Stimulated activated CD8-positive, alpha-beta memory T cell treated with anti-CD3 and anti-CD28 coated beads, Interleukin-12 subunit alpha, Interleukin-12 subunit beta, amount 100 ng/mL, for 4 hours (primary cell): ENCODE measurements around the gene RIMBP3B.
"Not testable (repeated sequence)": the region's sequence is repeated elsewhere in the genome, so short reads cannot be mapped to it uniquely, and the experiment has no call there.

Source experiments
- DNase-seq: peaks from one replicate; pipeline ENCODE4 v3.0.0-alpha.2; 2020; ENCODE audit warnings: low read depth

Gene RIMBP3B, protein sequence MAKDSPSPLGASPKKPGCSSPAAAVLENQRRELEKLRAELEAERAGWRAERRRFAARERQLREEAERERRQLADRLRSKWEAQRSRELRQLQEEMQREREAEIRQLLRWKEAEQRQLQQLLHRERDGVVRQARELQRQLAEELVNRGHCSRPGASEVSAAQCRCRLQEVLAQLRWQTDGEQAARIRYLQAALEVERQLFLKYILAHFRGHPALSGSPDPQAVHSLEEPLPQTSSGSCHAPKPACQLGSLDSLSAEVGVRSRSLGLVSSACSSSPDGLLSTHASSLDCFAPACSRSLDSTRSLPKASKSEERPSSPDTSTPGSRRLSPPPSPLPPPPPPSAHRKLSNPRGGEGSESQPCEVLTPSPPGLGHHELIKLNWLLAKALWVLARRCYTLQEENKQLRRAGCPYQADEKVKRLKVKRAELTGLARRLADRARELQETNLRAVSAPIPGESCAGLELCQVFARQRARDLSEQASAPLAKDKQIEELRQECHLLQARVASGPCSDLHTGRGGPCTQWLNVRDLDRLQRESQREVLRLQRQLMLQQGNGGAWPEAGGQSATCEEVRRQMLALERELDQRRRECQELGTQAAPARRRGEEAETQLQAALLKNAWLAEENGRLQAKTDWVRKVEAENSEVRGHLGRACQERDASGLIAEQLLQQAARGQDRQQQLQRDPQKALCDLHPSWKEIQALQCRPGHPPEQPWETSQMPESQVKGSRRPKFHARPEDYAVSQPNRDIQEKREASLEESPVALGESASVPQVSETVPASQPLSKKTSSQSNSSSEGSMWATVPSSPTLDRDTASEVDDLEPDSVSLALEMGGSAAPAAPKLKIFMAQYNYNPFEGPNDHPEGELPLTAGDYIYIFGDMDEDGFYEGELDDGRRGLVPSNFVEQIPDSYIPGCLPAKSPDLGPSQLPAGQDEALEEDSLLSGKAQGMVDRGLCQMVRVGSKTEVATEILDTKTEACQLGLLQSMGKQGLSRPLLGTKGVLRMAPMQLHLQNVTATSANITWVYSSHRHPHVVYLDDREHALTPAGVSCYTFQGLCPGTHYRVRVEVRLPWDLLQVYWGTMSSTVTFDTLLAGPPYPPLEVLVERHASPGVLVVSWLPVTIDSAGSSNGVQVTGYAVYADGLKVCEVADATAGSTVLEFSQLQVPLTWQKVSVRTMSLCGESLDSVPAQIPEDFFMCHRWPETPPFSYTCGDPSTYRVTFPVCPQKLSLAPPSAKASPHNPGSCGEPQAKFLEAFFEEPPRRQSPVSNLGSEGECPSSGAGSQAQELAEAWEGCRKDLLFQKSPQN (N-terminal part only)

DNA sequence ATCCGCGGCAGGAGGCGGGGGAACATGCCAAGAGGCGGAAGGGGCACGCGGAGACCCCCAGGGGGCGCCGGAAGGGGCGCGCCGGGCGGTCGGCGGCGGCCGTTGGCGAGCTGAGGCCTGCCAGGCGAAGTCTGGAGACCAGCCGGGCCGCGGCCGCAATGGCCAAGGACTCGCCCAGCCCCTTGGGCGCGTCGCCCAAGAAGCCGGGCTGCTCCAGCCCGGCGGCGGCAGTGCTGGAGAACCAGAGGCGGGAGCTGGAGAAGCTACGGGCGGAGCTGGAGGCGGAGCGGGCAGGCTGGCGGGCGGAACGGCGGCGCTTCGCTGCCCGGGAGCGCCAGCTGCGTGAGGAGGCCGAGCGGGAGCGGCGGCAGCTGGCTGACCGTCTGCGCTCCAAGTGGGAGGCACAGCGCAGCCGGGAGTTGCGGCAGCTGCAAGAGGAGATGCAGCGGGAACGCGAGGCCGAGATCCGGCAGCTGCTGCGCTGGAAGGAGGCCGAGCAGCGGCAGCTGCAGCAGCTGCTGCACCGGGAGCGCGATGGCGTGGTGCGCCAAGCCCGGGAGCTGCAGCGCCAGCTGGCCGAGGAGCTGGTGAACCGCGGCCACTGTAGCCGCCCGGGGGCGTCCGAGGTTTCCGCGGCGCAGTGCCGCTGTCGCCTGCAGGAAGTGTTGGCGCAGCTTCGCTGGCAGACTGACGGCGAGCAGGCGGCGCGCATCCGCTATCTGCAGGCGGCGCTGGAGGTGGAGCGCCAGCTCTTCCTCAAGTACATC is at the start of gene RIMBP3B:
RIMBP3B (plus strand) TSS at position 51 of the 767 bp plus-strand sequence; CDS start at position 159, 108 bp downstream.
- DNase-seq, result not testable (repeated sequence)

DNA sequence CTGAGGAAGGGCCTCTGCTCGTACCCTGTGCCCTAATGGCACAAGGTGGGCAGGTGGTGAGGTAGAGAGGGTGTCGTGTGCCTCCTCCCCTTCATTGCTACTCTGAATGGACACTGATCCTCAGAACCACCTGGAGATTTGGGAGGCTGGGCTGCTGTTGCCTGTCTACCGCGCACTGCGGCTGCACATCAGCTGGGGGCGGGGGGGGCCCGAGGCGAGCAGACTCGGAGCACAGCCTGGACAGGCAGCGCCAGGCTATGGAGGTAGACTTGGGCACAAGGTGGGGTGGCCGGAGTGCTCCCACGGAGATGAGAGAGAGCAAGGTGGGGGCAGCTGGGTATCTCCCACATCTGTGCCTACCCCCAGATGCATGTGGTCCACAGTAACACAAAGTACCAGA is 26.0 kb upstream of the RIMBP3B start:
- DNase-seq, result not testable (repeated sequence)

DNA sequence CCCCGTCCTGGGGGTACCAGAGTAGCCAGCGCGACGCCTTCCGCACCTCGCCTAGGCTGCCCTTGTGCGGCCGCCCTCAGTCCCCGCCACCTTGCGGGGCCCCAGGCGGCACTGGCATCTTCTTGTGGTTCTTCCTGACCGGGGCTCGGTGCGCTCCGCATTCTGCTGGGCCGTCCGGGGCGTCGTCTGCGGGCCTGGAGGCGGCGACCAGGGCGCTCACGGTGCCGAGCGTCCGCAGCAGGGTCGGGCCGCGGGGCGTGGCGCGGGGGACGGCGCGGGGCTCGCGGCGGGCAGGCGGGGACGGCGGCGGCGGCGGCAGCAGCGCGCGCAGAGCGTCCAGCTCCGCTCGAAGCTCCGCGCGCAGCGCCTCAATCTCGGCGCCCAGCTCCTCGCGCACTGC is 23.0 kb upstream of the RIMBP3B start:
- not testable (repeated sequence) for DNase-seq

DNA sequence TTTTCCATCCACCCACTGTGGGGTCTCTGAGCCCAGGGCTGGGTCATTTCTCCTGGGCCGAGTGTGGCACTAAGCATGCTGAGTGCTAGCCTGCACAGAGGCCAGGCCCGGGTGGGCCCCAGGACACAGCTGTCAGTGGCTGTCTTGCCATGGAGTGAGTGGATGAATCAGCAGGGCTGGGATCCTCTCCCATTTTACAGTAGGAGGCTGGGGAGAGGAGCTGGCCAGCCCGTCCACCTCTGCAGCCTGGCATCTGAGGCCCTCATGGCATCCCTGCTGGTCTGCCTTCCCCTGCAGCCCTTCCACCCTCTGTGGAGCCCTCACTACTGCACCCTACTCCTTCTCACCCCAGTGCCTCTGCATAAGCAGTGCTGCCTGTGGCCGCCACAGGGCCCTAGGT is 21.1 kb upstream of the RIMBP3B start:
- not testable (repeated sequence) for DNase-seq

DNA sequence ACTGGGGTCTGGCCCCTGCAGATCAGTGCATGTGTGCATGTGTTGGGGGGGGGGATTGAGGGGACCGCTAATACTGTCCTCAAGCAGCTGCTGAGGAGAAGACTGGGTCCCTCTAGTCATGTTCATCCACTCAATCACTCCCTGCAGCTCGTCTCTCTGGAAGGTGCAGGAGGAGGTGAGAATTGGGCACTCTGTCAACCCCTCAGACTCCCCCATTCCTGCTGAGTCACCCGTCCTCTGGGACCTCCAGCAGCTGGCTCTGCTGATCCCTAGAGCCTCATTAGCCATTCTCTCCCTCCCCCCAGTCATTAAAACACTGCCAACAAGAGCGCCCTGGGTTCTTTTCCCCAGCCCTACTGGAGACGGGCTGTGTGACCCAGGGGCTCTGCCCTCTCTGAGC is 20.5 kb upstream of the RIMBP3B start:
- not testable (repeated sequence) for DNase-seq

DNA sequence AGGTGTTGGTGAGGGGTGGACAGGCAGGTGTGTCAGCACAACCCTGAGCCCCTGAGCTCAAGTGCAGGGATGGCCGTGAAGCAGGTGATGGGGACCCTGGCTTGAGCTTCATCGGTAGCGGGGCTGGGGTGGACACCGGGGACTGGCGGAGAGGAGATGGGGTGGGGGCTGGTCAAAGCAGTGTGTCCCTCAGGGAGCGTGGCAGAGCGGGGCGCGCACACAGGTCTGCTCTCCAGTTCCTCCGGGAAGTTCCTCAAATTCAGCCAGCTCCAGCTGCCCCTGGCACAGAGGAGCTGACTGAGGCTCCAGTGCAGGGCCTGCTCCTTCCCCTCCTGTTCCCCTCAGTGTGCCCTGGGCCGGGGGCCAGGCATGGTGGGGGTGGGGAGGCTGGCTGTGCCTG is 19.7 kb upstream of the RIMBP3B start:
- DNase-seq, result not testable (repeated sequence)

DNA sequence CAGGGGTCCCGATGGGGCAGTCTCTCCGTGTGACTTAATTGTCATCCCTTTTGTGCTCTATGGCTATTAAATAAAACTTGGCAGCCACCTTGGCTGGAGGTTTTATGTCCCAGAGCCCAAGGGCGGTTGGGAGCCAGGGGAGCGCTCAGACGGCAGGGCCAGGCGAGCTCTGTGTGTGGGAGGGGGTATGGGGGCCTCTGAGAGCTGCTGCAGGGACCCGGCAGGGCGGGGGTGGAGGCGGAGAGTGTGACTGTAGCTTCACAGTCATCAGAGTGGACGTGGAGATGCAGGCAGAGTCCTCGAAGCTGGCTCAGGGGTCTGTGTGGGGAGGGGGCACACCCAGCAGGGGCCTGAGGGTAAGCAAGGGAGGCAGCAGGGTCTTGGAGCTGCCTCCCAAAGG is 19.2 kb upstream of the RIMBP3B start:
- DNase-seq, result not testable (repeated sequence)

DNA sequence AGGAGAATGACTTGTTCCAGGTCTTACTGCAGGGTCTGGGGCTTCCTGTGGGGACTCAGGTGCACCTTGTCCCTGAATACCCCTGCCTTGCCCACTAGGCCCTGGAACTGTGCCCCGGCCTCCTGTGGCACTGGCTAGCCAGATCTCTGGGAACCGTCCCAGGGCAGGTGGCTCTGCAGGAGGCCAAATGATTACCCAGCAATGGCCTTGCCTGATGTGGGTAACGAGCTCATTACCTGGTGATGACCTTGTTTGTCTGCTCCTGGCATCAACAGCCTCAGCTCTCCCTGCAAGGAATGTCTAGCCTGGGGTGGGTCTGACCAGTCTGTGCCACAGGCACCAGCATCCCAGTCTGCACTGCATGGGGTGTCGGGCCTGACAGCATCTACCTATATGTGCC is 18.2 kb upstream of the RIMBP3B start:
- not testable (repeated sequence) for DNase-seq

DNA sequence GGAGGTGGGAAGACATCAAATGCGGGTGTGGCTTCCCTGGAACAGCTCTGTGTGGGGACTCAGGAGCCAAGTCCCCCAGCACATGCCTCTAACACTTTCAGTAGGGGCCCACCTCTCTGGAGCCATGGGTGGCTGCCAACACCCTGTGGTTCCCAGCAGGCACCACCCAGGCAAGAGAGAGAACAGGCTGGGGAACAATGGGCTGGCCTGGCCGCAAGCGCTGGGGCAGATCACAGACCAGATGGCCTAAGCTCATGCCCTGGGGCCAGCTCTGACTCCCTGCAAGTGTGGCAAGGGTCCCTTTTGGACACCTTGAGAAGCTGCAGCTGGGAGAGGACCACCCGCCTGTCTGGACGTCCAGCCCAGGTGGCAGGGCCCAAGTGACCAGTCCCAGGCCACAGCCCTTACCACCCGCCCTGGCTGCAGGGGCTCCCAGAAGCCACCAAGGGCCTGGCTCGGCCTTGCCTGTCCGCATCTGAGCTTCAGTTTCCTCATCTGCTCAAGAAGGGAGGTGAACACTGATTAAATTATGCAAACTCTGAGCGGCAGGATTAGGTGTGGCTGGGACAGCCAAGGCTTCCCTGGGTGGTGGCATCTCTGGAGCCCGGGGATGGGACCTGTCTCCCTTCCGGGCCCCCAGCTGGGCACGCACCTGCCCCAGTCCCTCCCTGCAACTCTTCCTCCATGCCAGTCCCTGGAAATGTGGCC is 14.8 kb upstream of the RIMBP3B start:
- not testable (repeated sequence) for DNase-seq

DNA sequence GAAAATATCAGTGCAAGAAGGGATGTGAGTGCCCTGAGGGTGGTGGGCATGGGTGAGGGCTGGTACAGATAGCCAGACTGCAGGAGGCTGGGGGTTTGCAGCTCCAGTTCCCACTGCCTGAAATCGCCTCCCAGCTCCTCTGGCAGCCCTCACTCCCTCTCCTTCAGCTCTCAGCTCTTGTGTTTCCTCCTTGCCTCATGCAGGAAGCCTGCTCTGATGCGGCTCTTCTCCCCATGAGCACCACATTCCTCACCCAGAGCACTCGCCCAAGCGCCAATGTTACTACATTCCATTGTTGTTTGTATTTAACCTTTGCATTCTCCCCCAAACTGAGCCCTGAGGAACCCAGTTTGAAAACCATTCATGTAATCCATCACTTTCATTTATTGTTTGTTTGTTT is 7.7 kb upstream of the RIMBP3B start:
- not testable (repeated sequence) for DNase-seq

DNA sequence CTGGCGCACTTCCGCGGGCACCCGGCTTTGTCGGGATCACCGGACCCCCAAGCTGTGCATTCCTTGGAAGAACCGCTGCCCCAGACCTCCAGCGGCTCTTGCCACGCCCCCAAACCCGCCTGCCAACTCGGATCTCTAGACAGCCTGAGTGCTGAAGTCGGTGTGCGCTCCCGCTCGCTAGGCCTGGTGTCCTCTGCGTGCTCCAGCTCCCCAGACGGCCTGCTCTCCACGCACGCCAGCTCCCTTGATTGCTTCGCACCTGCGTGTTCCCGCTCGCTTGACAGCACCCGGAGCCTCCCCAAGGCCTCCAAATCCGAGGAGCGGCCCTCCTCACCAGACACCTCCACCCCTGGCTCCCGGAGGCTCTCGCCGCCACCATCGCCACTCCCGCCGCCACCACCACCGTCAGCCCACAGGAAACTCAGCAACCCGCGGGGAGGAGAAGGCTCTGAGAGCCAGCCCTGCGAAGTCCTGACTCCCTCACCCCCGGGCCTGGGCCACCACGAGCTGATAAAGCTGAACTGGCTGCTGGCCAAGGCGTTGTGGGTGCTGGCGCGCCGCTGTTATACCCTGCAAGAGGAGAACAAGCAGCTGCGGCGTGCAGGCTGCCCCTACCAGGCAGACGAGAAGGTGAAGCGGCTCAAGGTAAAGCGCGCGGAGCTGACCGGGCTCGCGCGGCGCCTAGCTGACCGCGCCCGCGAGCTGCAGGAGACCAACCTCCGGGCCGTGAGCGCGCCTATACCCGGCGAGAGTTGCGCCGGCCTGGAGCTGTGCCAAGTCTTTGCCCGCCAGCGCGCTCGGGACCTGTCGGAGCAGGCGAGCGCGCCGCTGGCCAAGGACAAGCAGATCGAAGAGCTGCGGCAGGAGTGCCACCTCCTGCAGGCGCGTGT is 1.2 kb downstream of the RIMBP3B start:
- DNase-seq, result not testable (repeated sequence)

DNA sequence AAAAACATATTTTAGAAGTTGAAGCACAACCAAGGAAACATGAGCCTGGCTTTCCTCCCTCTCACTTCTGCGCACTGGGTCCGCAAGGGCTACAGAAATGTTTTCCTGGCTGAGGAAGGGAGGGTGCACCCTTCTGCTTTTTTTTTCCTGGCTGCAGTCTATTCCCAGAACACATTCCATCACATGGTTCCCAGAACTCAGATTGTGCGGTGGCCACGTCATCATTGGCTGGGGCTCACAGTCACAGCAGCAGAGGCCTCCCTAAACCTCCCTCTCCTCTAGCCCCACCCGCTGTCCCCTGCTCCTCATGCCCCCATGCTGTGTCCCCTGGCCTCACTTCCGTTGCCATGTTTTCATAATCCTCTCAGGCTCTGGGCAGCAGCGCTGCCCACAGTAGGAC is 5.9 kb downstream of the RIMBP3B start:
- DNase-seq, result not testable (repeated sequence)

DNA sequence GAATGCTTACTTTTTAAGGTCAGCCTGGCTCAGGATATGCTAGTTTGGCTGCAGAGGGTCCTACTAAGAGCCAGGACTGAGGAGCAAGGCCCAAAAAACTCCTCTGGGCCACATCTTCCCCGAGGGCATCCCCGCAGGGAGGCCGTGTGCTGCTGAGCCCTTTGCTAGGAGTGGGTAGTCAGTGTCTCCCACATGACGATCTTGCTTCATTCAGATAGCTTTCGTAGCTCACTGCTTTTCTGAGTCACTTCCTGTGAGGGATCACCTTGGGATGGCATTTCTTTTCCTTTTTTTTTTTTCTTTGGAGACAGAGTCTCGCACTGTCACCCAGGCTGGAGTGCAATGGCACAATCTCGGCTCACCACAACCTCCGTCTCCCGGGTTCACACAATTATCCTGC is 6.5 kb downstream of the RIMBP3B start:
- not testable (repeated sequence) for DNase-seq

DNA sequence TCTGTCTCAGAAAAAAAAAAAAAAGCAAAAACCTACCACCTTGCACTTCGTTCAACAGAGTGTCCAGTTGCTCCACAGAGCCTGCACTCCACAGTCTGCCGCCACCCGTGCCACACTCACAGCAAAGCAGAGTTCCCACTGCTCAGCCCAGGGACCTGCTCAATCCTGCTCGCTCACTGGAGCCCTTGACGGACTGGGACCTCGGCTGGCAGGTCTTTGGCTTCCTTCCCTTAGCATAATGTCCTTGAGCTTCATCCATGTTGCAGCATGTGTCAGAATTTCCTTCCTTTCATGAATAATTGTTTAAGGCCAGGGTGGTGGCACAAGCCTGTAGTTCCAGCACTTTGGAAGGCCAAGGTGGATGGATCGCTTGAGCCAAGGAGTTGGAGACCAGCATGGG is 11.1 kb downstream of the RIMBP3B start:
- DNase-seq, result not testable (repeated sequence)

DNA sequence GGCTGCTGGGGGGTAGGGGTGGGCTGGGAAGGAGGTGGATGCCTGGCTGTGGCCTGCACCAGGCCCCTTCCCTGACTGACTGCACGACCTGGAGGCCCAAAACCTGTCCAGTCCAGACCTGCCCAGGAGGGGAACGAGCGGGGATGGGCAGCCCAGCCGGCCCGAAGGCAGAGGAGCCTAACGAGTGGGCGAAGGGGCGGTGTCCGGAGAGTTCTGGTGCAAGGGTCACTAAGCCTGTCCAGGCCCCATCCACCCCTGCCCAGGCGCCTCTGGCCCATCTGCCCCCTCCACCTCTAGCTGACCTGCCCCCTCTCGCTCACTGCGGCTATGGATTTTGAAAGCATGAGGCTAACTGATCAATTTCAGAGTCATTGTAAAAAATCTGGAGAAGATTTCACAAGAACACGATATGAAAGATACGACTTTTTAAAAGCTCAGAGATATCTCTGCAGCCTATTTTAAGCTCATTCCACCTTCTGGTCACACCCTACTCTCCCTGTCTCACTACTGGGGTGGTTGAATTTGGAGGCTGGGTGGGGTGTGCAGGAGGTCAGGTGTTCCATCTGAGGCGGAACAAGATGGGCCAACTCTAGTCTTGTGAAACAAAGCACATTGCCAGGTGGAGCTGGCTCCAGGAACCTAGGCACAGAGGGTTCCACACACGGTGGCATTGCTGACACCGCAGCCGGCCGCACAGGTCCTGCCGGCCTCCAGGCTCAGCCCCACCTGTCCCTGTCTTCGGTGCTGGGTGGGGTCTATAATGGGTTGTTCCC is 17.8 kb downstream of the RIMBP3B start:
- DNase-seq, result not testable (repeated sequence)

DNA sequence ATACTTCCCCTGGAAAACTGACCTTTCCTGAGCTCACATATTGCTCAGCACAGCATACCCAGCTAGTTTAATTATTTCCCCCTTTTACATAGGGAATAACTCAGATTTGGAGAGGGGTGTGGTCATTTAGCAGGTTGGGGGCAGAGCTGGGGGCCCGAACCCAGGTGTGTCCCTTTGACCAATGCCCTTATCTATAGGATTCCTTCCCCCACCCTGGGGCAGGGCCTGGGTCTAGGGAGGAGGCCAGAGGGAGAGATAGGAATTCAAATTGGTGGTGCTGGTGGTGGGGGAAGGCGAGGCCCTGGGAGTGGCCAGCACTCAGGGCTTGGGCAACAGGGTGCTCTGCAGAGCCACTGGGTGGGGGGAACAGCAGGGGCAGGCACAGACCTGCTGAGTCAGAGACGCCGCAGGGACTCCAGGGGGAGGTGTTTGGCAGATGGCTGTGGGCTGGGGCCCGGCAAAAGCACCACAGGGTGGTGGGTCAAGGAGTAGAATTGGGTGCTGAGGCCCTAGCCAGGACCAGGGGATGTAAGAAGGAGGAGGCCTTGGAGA is 19.3 kb downstream of the RIMBP3B start:
- not testable (repeated sequence) for DNase-seq

DNA sequence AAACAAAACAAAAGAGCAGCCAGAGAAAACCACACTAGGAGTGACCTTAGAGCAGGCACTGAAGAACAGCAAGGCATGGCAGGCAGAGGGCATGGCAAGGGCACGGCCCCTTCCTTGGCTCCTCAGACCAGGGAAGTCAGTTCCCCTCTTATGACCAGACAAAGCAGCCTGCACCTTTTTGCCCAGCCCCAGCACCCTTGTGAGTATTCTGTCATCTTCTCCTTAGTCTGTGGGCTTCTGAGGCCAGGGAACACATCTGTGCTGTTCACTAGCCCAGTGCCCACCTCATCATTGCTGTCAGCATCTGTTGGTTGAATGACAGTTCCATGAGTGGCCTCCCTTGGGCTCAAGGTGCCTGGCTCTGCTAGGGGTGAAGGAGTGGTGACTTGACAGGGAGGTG is 23.6 kb downstream of the RIMBP3B start:
- DNase-seq, result not testable (repeated sequence)

DNA sequence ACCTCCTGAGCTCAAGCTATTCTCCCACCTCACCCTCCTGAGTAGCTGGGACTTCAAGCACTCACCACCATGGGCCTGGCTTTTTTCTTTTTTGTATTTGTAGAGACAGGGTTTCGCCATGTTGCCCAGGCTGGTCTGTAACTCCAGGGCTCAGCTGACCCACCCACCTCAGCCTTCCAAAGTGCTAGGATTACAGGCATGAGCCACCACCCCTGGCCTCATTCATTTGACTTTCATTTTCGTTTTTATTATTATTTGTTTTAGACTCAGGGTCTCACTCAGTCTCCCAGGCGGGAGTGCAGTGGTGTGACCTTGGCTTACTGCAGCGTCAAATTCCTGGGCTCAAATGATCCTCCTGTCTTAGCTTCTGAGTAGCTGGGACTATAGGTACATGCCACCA is 24.2 kb downstream of the RIMBP3B start:
- DNase-seq, result not testable (repeated sequence)
